ENCODE data around the gene METTL2B.
"Not testable (repeated sequence)": the region's sequence is repeated elsewhere in the genome, so short reads cannot be mapped to it uniquely, and the experiment has no call there.

GRCh38 chr7:128457385-128457784 is 19.2 kb upstream of the METTL2B start:
- not testable (repeated sequence) for TF ChIP-seq CTCF, POLR2A (IDR thresholded peaks at IDR 0.05)

All from suprapubic skin (tissue), 3 donors.